NCI-H524 treated with DMSO at 0.1 percent for 48 hours (cell line): ENCODE measurements around the gene NEGR1.

ENCODE experiments used
- DNase-seq: peaks from one replicate; lab custom pipeline; 2025; lab: John Stamatoyannopoulos, UW

The NEGR1 gene

GRCh38 chr1:71778940-71779339 is 503.4 kb downstream of the NEGR1 start:
- DNase-seq, result no peak

- no peak for DNase-seq
Observed at GRCh38 chr1:71777094-71777493, 505.2 kb downstream of the NEGR1 start.

GRCh38 chr1:71774705-71775104 is 507.6 kb downstream of the NEGR1 start:
- DNase-seq, result no peak

- no peak for DNase-seq
Observed at GRCh38 chr1:71770121-71770520, 512.2 kb downstream of the NEGR1 start.

- DNase-seq, result no peak
Observed at GRCh38 chr1:71766748-71767147, 515.6 kb downstream of the NEGR1 start.

- no peak for DNase-seq
Observed at GRCh38 chr1:71762514-71763255, 519.7 kb downstream of the NEGR1 start.

GRCh38 chr1:71755441-71755840 is 526.9 kb downstream of the NEGR1 start:
- DNase-seq, result no peak

GRCh38 chr1:71753746-71754145 is 528.6 kb downstream of the NEGR1 start:
- no peak for DNase-seq

- no peak for DNase-seq
Observed at GRCh38 chr1:71745326-71745725, 537.0 kb downstream of the NEGR1 start.

GRCh38 chr1:71743862-71744261 is 538.5 kb downstream of the NEGR1 start:
- DNase-seq, result no peak

- DNase-seq, result no peak
Observed at GRCh38 chr1:71738910-71739309, 543.4 kb downstream of the NEGR1 start.

- DNase-seq, result no peak
Observed at GRCh38 chr1:71738256-71738655, 544.1 kb downstream of the NEGR1 start.

GRCh38 chr1:71737768-71738167 is 544.6 kb downstream of the NEGR1 start:
- DNase-seq, result no peak

- no peak for DNase-seq
Observed at GRCh38 chr1:71733121-71733520, 549.2 kb downstream of the NEGR1 start.

- DNase-seq, result no peak
Observed at GRCh38 chr1:71721532-71721931, 560.8 kb downstream of the NEGR1 start.

- DNase-seq, result no peak
Observed at GRCh38 chr1:71719330-71719729, 563.0 kb downstream of the NEGR1 start.

- DNase-seq, result no peak
Observed at GRCh38 chr1:71717186-71717585, 565.2 kb downstream of the NEGR1 start.

- no peak for DNase-seq
Observed at GRCh38 chr1:71711456-71711855, 570.9 kb downstream of the NEGR1 start.

GRCh38 chr1:71706029-71706671 is 576.2 kb downstream of the NEGR1 start:
- DNase-seq, result no peak

- no peak for DNase-seq
Observed at GRCh38 chr1:71698186-71698585, 584.2 kb downstream of the NEGR1 start.

GRCh38 chr1:71695821-71696220 is 586.5 kb downstream of the NEGR1 start:
- no peak for DNase-seq

GRCh38 chr1:71695084-71695483 is 587.3 kb downstream of the NEGR1 start:
- DNase-seq, result no peak

- DNase-seq, result peak; percentile 37
Observed at GRCh38 chr1:71693581-71693980, 588.8 kb downstream of the NEGR1 start.

- DNase-seq, result no peak
Observed at GRCh38 chr1:71689635-71690034, 592.7 kb downstream of the NEGR1 start.
